Ishikawa (cell line): ENCODE measurements around the gene APOL5.

Experiments used
- CEBPB ChIP-seq: IDR thresholded peaks from 2 replicates; pipeline ENCODE4 v1.6.1; 2012
- CREB1 ChIP-seq: IDR thresholded peaks from 2 replicates; pipeline ENCODE4 v1.6.1; 2012; ENCODE audit warnings: low read depth
- EP300 ChIP-seq: IDR thresholded peaks from 2 replicates; pipeline ENCODE4 v1.6.1; 2012; ENCODE audit warnings: borderline replicate concordance
- FOXM1 ChIP-seq: IDR thresholded peaks from 2 replicates; pipeline ENCODE4 v1.6.1; 2012; ENCODE audit warnings: low read depth, borderline replicate concordance
- NFIC ChIP-seq: IDR thresholded peaks from 2 replicates; pipeline ENCODE4 v1.6.1; 2012
- RAD21 ChIP-seq: IDR thresholded peaks from 2 replicates; pipeline ENCODE4 v1.6.1; 2012; ENCODE audit warnings: low read depth
- TAF1 ChIP-seq: IDR thresholded peaks from 2 replicates; pipeline ENCODE4 v1.6.1; 2012; ENCODE audit warnings: low read depth, mild to moderate bottlenecking
- TCF12 ChIP-seq: IDR thresholded peaks from 2 replicates; pipeline ENCODE4 v1.6.1; 2012; ENCODE audit warnings: low read depth
- TEAD4 ChIP-seq: IDR thresholded peaks from 2 replicates; pipeline ENCODE4 v1.6.1; 2012
- YY1 ChIP-seq: IDR thresholded peaks from 2 replicates; pipeline ENCODE4 v1.6.1; 2012; ENCODE audit warnings: low read depth
- ZBTB7A ChIP-seq: IDR thresholded peaks from 2 replicates; pipeline ENCODE4 v1.6.1; 2012; ENCODE audit warnings: low read depth
- TF ChIP-seq, protein P1 (sequence below): IDR thresholded peaks from 2 replicates; pipeline ENCODE4 v1.6.1; 2012
- TF ChIP-seq, protein P2 (sequence below): IDR thresholded peaks from 2 replicates; pipeline ENCODE4 v1.6.1; 2012; ENCODE audit warnings: low read depth, mild to moderate bottlenecking
- TF ChIP-seq, protein P3 (sequence below): IDR thresholded peaks from 2 replicates; pipeline ENCODE4 v1.6.1; 2012

DNA sequence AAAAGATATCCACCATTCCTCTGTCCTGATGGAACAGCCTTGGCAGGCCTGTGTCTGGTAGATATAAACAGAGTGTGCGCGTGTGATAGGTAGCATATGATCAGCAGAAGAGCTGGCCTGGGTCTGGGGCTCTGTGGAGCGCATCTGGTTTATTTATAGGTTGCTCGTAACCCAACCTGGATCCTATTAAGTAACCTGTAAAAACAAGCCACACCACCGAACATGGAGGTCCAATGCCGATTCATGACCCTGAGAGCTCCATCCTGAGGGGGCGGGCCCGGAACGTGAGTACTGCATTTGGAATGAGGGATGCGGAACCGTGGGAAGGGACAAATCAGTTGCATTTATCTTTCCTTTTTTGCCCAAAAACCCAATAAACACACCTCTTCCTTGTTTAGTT lies 31.9 kb upstream of the APOL5 start:
- TF ChIP-seq TEAD4 (no peak), NFIC (no peak), EP300 (no peak), CEBPB (no peak), TCF12 (no peak), RAD21 (no peak), YY1 (no peak), ZBTB7A (no peak), TAF1 (no peak), CREB1 (no peak), FOXM1 (no peak)
- TF ChIP-seq, protein P1, sequence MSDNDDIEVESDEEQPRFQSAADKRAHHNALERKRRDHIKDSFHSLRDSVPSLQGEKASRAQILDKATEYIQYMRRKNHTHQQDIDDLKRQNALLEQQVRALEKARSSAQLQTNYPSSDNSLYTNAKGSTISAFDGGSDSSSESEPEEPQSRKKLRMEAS: no peak
- TF ChIP-seq, protein P2, sequence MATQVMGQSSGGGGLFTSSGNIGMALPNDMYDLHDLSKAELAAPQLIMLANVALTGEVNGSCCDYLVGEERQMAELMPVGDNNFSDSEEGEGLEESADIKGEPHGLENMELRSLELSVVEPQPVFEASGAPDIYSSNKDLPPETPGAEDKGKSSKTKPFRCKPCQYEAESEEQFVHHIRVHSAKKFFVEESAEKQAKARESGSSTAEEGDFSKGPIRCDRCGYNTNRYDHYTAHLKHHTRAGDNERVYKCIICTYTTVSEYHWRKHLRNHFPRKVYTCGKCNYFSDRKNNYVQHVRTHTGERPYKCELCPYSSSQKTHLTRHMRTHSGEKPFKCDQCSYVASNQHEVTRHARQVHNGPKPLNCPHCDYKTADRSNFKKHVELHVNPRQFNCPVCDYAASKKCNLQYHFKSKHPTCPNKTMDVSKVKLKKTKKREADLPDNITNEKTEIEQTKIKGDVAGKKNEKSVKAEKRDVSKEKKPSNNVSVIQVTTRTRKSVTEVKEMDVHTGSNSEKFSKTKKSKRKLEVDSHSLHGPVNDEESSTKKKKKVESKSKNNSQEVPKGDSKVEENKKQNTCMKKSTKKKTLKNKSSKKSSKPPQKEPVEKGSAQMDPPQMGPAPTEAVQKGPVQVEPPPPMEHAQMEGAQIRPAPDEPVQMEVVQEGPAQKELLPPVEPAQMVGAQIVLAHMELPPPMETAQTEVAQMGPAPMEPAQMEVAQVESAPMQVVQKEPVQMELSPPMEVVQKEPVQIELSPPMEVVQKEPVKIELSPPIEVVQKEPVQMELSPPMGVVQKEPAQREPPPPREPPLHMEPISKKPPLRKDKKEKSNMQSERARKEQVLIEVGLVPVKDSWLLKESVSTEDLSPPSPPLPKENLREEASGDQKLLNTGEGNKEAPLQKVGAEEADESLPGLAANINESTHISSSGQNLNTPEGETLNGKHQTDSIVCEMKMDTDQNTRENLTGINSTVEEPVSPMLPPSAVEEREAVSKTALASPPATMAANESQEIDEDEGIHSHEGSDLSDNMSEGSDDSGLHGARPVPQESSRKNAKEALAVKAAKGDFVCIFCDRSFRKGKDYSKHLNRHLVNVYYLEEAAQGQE: no peak
- TF ChIP-seq, protein P3, sequence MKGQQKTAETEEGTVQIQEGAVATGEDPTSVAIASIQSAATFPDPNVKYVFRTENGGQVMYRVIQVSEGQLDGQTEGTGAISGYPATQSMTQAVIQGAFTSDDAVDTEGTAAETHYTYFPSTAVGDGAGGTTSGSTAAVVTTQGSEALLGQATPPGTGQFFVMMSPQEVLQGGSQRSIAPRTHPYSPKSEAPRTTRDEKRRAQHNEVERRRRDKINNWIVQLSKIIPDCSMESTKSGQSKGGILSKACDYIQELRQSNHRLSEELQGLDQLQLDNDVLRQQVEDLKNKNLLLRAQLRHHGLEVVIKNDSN: no peak
